Osteoblast (primary cell): ENCODE results near the gene OSGIN1. TPM values are rescaled to one million over a fixed set of nuclear protein-coding genes. Genes with fewer than 3 reads are reported as not detected.
A peak's percentile ranks its signal among the peaks of the same experiment; 100 is the strongest.

Experiments
- DNase-seq: peaks from one replicate; pipeline ENCODE4 v3.0.0; 2011; ENCODE audit warnings: low spot score, mixed read lengths; ENCODE audit not compliant: insufficient read length; ENCODE audit errors: missing footprints
- H2AFZ ChIP-seq: 2 replicates; pipeline ENCODE4 v1.6.0; 2011; ENCODE audit warnings: mild to moderate bottlenecking, low read length
- H3K27ac ChIP-seq: 2 replicates; pipeline ENCODE4 v1.5.1; 2011; ENCODE audit warnings: mild to moderate bottlenecking, low read depth, low read length, moderate library complexity
- H3K27me3 ChIP-seq: 2 replicates; pipeline ENCODE4 v1.6.0; 2012; ENCODE audit warnings: mild to moderate bottlenecking, control low read depth, inconsistent platforms, low read length, moderate library complexity; ENCODE audit not compliant: insufficient read depth
- H3K36me3 ChIP-seq: 2 replicates; pipeline ENCODE4 v1.5.1; 2011; ENCODE audit warnings: mild to moderate bottlenecking, low read length, control low read depth, moderate library complexity; ENCODE audit not compliant: insufficient read depth
- H3K4me1 ChIP-seq: 2 replicates; pipeline ENCODE4 v1.5.1; 2011; ENCODE audit warnings: mild to moderate bottlenecking, low read length, control low read depth, moderate library complexity; ENCODE audit not compliant: insufficient read depth
- H3K4me2 ChIP-seq: 2 replicates; pipeline ENCODE4 v1.6.0; 2011; ENCODE audit warnings: mild to moderate bottlenecking, low read length; ENCODE audit not compliant: insufficient read depth
- H3K4me3 ChIP-seq: fragments of 200-600 bp; sonication (generic); 3 replicates; pipeline ENCODE4 v1.5.1; 2012; ENCODE audit warnings: mild to moderate bottlenecking, low read length, inconsistent platforms; ENCODE audit not compliant: insufficient read depth
- H3K79me2 ChIP-seq: 2 replicates; pipeline ENCODE4 v1.6.0; 2012; ENCODE audit warnings: mild to moderate bottlenecking, low read length, control low read depth, inconsistent platforms; ENCODE audit not compliant: insufficient read depth
- H3K9me3 ChIP-seq: 2 replicates; pipeline ENCODE4 v1.5.1; 2011; ENCODE audit warnings: low read depth, low read length, control low read depth
- H4K20me1 ChIP-seq: 2 replicates; pipeline ENCODE4 v1.6.0; 2012; ENCODE audit warnings: mild to moderate bottlenecking, low read length, control low read depth; ENCODE audit not compliant: insufficient read depth
- total RNA-seq: library from RNA; depleted of rRNA; stranded (reverse); fragments of >200 nt; gene quantifications from 2 replicates; pipeline ENCODE4 v1.2.3, GENCODE V29; 2012
- TF ChIP-seq, protein P1 (sequence below): IDR thresholded peaks from 2 replicates; pipeline ENCODE4 v1.5.1; 2011; ENCODE audit warnings: mild to moderate bottlenecking, low read depth, low read length, moderate library complexity; ENCODE audit errors: extremely low read depth

OSGIN1 gene
- total RNA-seq, 1 donor: 3.6 TPM

GRCh38 chr16:83996481-83997252, 43.6 kb downstream of the OSGIN1 start:
- no peak overlapping the region for H3K4me2 ChIP-seq
- TF ChIP-seq, protein P1, sequence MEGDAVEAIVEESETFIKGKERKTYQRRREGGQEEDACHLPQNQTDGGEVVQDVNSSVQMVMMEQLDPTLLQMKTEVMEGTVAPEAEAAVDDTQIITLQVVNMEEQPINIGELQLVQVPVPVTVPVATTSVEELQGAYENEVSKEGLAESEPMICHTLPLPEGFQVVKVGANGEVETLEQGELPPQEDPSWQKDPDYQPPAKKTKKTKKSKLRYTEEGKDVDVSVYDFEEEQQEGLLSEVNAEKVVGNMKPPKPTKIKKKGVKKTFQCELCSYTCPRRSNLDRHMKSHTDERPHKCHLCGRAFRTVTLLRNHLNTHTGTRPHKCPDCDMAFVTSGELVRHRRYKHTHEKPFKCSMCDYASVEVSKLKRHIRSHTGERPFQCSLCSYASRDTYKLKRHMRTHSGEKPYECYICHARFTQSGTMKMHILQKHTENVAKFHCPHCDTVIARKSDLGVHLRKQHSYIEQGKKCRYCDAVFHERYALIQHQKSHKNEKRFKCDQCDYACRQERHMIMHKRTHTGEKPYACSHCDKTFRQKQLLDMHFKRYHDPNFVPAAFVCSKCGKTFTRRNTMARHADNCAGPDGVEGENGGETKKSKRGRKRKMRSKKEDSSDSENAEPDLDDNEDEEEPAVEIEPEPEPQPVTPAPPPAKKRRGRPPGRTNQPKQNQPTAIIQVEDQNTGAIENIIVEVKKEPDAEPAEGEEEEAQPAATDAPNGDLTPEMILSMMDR: peak; percentile 21
- no peaks in the 10 kb centered on the region for H3K27me3 ChIP-seq
- H3K4me3 ChIP-seq: no peak overlapping the region
- no peak overlapping the region for H3K27ac ChIP-seq
- DNase-seq: no peak
- no peaks in the 10 kb centered on the region for H3K9me3 ChIP-seq
- H3K79me2 ChIP-seq: no peaks in the 10 kb centered on the region
- H3K4me1 ChIP-seq: peaks cover 12% of the 10 kb centered on the region
- H2AFZ ChIP-seq: no peak overlapping the region
- no peaks in the 10 kb centered on the region for H3K36me3 ChIP-seq
- H4K20me1 ChIP-seq: no peaks in the 10 kb centered on the region

GRCh38 chr16:83998091-83998490, 45.1 kb downstream of the OSGIN1 start:
- Histone ChIP-seq H4K20me1 (no peaks in the 10 kb centered on the region), H3K4me1 (peaks cover 8% of the 10 kb centered on the region)

DNA sequence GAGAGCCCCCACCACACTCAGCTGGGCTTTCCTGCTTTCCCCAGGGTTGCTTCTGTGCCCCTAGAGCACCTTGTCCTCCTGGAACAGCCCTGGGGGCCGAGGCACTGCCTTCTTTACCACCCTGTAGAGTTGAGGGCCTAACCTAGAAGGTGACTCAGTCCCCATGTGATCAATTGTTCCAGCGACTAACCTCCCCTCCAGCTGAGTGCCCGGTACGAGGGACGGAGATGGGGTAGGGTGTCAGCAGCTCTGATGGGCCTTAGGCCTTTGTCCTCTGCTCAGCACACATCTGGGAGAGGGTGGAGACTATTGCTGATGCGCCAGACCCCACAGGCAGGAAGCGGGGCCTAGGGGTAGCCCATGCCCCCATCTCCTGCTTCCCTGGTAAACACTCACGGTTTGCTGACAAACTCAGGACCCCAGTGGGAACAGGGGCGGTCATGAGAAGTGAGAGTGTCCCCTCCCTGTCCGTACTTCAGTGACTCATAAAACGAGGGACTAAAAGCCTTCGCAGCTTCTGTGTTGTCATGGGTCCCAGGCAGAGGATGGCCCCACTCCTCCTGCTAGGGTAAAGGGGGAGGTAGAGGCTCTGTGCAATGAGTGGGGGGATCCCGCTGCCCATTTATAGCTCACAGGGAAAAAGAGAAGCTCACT, 48.1 kb downstream of the OSGIN1 start:
- Histone ChIP-seq H4K20me1 (no peaks in the 10 kb centered on the region), H3K27me3 (peaks cover 11% of the 10 kb centered on the region), H3K4me2 (no peak overlapping the region), H2AFZ (no peak overlapping the region), H3K9me3 (no peaks in the 10 kb centered on the region), H3K4me1 (no peaks in the 10 kb centered on the region), H3K79me2 (no peaks in the 10 kb centered on the region), H3K27ac (no peak overlapping the region), H3K4me3 (no peak overlapping the region), H3K36me3 (no peaks in the 10 kb centered on the region)
- no peak for DNase-seq
- TF ChIP-seq, protein P1: no peak

More at GRCh38 chr16:83998091-83998490, 45.1 kb downstream of the OSGIN1 start:
- peaks cover 6% of the 10 kb centered on the region for H3K27me3 ChIP-seq
- no peak overlapping the region for H3K27ac ChIP-seq
- H2AFZ ChIP-seq: no peak overlapping the region
- DNase-seq: no peak
- H3K4me3 ChIP-seq: no peak overlapping the region
- no peaks in the 10 kb centered on the region for H3K36me3 ChIP-seq
- no peaks in the 10 kb centered on the region for H3K9me3 ChIP-seq
- TF ChIP-seq, protein P1: no peak
- no peak overlapping the region for H3K4me2 ChIP-seq
- H3K79me2 ChIP-seq: no peaks in the 10 kb centered on the region

DNA sequence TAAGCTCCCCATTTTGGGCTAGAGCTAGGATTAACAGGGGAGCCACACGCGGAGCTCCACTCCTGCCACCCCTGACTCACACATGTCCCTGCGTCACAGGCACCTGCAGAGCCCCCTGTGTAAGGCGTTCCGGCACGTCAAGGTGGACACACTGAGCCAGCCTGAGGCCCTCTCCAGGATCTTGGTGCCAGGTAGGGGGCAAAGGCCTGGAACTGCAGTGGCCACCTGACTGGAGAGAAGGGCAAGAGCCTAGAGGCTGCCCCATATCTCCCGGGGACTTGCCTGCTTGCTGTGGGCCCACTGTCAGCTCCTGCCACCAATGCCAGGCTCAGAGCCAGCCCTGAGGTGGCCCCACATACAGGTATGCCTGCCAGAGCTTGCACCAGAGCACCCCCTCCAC, 48.7 kb downstream of the OSGIN1 start:
- H3K4me2 ChIP-seq: no peak overlapping the region

More for the DNA sequence above, 48.7 kb downstream of the OSGIN1 start:
- Histone ChIP-seq H3K27ac (no peak overlapping the region), H3K4me1 (no peaks in the 10 kb centered on the region), H4K20me1 (no peaks in the 10 kb centered on the region), H3K27me3 (peaks cover 11% of the 10 kb centered on the region), H3K36me3 (no peaks in the 10 kb centered on the region), H3K9me3 (no peaks in the 10 kb centered on the region), H3K79me2 (no peaks in the 10 kb centered on the region), H3K4me3 (no peak overlapping the region), H2AFZ (no peak overlapping the region)
- no peak for DNase-seq
- TF ChIP-seq, protein P1: no peak
